Mucosa of rectum (tissue), 2 donors: ENCODE measurements around the gene ACR.

Experiments
- H3K27ac ChIP-seq, 2 donors: one replicate each; pipeline ENCODE4 v1.7.0; 2013; ENCODE audit warnings: inconsistent platforms in 2 of 2, low read depth in 2 of 2, low read length in 2 of 2
- H3K27me3 ChIP-seq, 2 donors: one replicate each; pipeline ENCODE4 v1.7.0; 2013; ENCODE audit warnings: low read length in 2 of 2; ENCODE audit not compliant: control insufficient read depth in 2 of 2, insufficient read depth in 2 of 2
- H3K36me3 ChIP-seq, 2 donors: one replicate each; pipeline ENCODE4 v1.7.0; 2013; ENCODE audit warnings: low read length in 2 of 2; ENCODE audit not compliant: control insufficient read depth in 2 of 2, insufficient read depth in 2 of 2
- H3K4me1 ChIP-seq, 2 donors: one replicate each; pipeline ENCODE4 v1.7.0; 2013; ENCODE audit warnings: low read length in 2 of 2, mild to moderate bottlenecking in 1 of 2; ENCODE audit not compliant: control insufficient read depth in 2 of 2, insufficient read depth in 2 of 2
- H3K4me3 ChIP-seq, 2 donors: one replicate each; pipeline ENCODE4 v1.7.0; 2013; ENCODE audit warnings: low read length in 2 of 2
- H3K9ac ChIP-seq, 2 donors: one replicate each; pipeline ENCODE4 v1.7.0; 2013; ENCODE audit warnings: low read length in 2 of 2, low read depth in 1 of 2, mild to moderate bottlenecking in 1 of 2
- H3K9me3 ChIP-seq, 2 donors: one replicate each; pipeline ENCODE4 v1.7.0; 2013; ENCODE audit warnings: low read length in 2 of 2; ENCODE audit not compliant: control insufficient read depth in 2 of 2
- donor health status: healthy.
- donor health status: Normal muscosa, but diverticular disease.

ACR gene

GRCh38 chr22:50725597-50725996 lies 12.4 kb upstream of the ACR start:
- Histone ChIP-seq H3K36me3 (no peaks in the 10 kb centered on the region), H3K4me1 (no peaks in the 10 kb centered on the region), H3K9ac (no peak overlapping the region), H3K27ac (no peak overlapping the region), H3K4me3 (no peak overlapping the region), H3K9me3 (no peaks in the 10 kb centered on the region), H3K27me3 (no peaks in the 10 kb centered on the region)

GRCh38 chr22:50726643-50727340 lies 11.2 kb upstream of the ACR start:
- Histone ChIP-seq H3K9me3 (no peaks in the 10 kb centered on the region), H3K9ac (no peak overlapping the region), H3K36me3 (no peaks in the 10 kb centered on the region), H3K27ac (no peak overlapping the region), H3K4me1 (no peaks in the 10 kb centered on the region), H3K4me3 (no peak overlapping the region), H3K27me3 (no peaks in the 10 kb centered on the region)

- Histone ChIP-seq H3K27ac (no peak overlapping the region), H3K4me1 (peaks cover 0 to 5% of the 10 kb centered on the region in 2 donors), H3K9me3 (no peaks in the 10 kb centered on the region), H3K36me3 (no peaks in the 10 kb centered on the region), H3K27me3 (no peaks in the 10 kb centered on the region), H3K4me3 (no peak overlapping the region), H3K9ac (no peak overlapping the region)
Measured at GRCh38 chr22:50727678-50728522, 10.1 kb upstream of the ACR start.

GRCh38 chr22:50728523-50728931 lies 9.5 kb upstream of the ACR start:
- no peaks in the 10 kb centered on the region for H3K9me3 ChIP-seq
- H3K9ac ChIP-seq: no peak overlapping the region
- H3K36me3 ChIP-seq: no peaks in the 10 kb centered on the region
- H3K4me3 ChIP-seq: no peak overlapping the region
- no peaks in the 10 kb centered on the region for H3K27me3 ChIP-seq
- peaks cover 0 to 5% of the 10 kb centered on the region in 2 donors for H3K4me1 ChIP-seq
- no peak overlapping the region for H3K27ac ChIP-seq

GRCh38 chr22:50729391-50730012 lies 8.5 kb upstream of the ACR start:
- Histone ChIP-seq H3K9ac (no peak overlapping the region), H3K9me3 (no peaks in the 10 kb centered on the region), H3K4me1 (peaks cover 0 to 5% of the 10 kb centered on the region in 2 donors), H3K4me3 (no peak overlapping the region), H3K27me3 (peaks cover 0 to 3% of the 10 kb centered on the region in 2 donors), H3K36me3 (no peaks in the 10 kb centered on the region), H3K27ac (no peak overlapping the region)

- H3K36me3 ChIP-seq: no peaks in the 10 kb centered on the region
- no peak overlapping the region for H3K9ac ChIP-seq
- peaks cover 0 to 5% of the 10 kb centered on the region in 2 donors for H3K4me1 ChIP-seq
- peaks cover 0 to 3% of the 10 kb centered on the region in 2 donors for H3K27me3 ChIP-seq
- no peaks in the 10 kb centered on the region for H3K9me3 ChIP-seq
- H3K27ac ChIP-seq: no peak overlapping the region
- no peak overlapping the region for H3K4me3 ChIP-seq
Measured at GRCh38 chr22:50730013-50730891, 7.8 kb upstream of the ACR start.

GRCh38 chr22:50730941-50731661 lies 6.9 kb upstream of the ACR start:
- Histone ChIP-seq H3K9me3 (no peaks in the 10 kb centered on the region), H3K27me3 (peaks cover 0 to 3% of the 10 kb centered on the region in 2 donors), H3K36me3 (no peaks in the 10 kb centered on the region), H3K27ac (no peak overlapping the region), H3K9ac (no peak overlapping the region), H3K4me1 (peaks cover 0 to 5% of the 10 kb centered on the region in 2 donors), H3K4me3 (no peak overlapping the region)

- H3K4me1 ChIP-seq: peaks cover 0 to 5% of the 10 kb centered on the region in 2 donors
- H3K9me3 ChIP-seq: no peaks in the 10 kb centered on the region
- peaks cover 0 to 3% of the 10 kb centered on the region in 2 donors for H3K27me3 ChIP-seq
- H3K9ac ChIP-seq: no peak overlapping the region
- H3K4me3 ChIP-seq: peak overlapping the region in 1 of 2 donors; percentile 31
- no peak overlapping the region for H3K27ac ChIP-seq
- no peaks in the 10 kb centered on the region for H3K36me3 ChIP-seq
Measured at GRCh38 chr22:50731811-50732624, 6.0 kb upstream of the ACR start.
